HS-5 (cell line): ENCODE measurements around the gene ANKRD13B.

Experiments used
- DNase-seq: peaks from one replicate; pipeline ENCODE4 v3.0.0-alpha.2; 2012; ENCODE audit warnings: low read depth

Gene ANKRD13B

GRCh38 chr17:29581583-29582253 lies 11.2 kb upstream of the ANKRD13B start:
- no peak for DNase-seq

GRCh38 chr17:29582254-29582765 lies 10.6 kb upstream of the ANKRD13B start:
- no peak for DNase-seq

GRCh38 chr17:29582772-29583171 lies 10.2 kb upstream of the ANKRD13B start:
- no peak for DNase-seq

- DNase-seq, result no peak
These were observed 9.3 kb upstream of the ANKRD13B start for GRCh38 chr17:29583324-29584248.

- no peak for DNase-seq
These were observed 8.4 kb upstream of the ANKRD13B start for GRCh38 chr17:29584452-29585079.

GRCh38 chr17:29585080-29585751 lies 7.7 kb upstream of the ANKRD13B start:
- no peak for DNase-seq

- no peak for DNase-seq
These were observed 6.1 kb upstream of the ANKRD13B start for GRCh38 chr17:29586676-29587469.

GRCh38 chr17:29587591-29587990 lies 5.3 kb upstream of the ANKRD13B start:
- DNase-seq, result no peak

GRCh38 chr17:29588017-29588561 lies 4.8 kb upstream of the ANKRD13B start:
- no peak for DNase-seq

GRCh38 chr17:29588562-29589411 lies 4.1 kb upstream of the ANKRD13B start:
- no peak for DNase-seq

- no peak for DNase-seq
These were observed 3.2 kb upstream of the ANKRD13B start, which contains the start of gene GIT1 for GRCh38 chr17:29589524-29590410. Gene GIT1, minus strand, starts transcription at chr17:29589648. Its CDS starts 270 bp downstream, at chr17:29589378.

GRCh38 chr17:29590411-29591145 lies 2.4 kb upstream of the ANKRD13B start:
- DNase-seq, result no peak

- no peak for DNase-seq
These were observed 1.7 kb upstream of the ANKRD13B start for GRCh38 chr17:29591146-29591736.

- DNase-seq, result no peak
These were observed 959 bp upstream of the ANKRD13B start for GRCh38 chr17:29591737-29592608.

- no peak for DNase-seq
These were observed 923 bp downstream of the ANKRD13B start for GRCh38 chr17:29593591-29594518.
